Measurements from ENCODE around the gene DHRS3. TPM values are rescaled to one million over a fixed set of nuclear protein-coding genes. Genes with fewer than 3 reads are reported as not detected.
A peak's percentile ranks its signal among the peaks of the same experiment; 100 is the strongest.
"Not testable (repeated sequence)": the region's sequence is repeated elsewhere in the genome, so short reads cannot be mapped to it uniquely, and the experiment has no call there.

DHRS3 gene
- total and polyA plus RNA-seq, 12 donors, result 39.9 to 93.5 (median 63.7) TPM

GRCh38 chr1:12539320-12539704 lies 78.7 kb downstream of the DHRS3 start:
- ATAC-seq (no peak), DNase-seq (no peak)
- 98 to 100% methylated on average over 2 of the region's 2 CpGs for WGBS, 2 donors
- intact Hi-C loops (cut with DNase I), result no loop called here
- Histone ChIP-seq H3K9me3 (peaks cover 0 to 16% (median 5%) of the 10 kb centered on the region in 11 donors), H3K4me1 (peaks cover 2 to 36% (median 21%) of the 10 kb centered on the region in 9 donors), H3K27me3 (no peaks in the 10 kb centered on the region), H3K27ac (peak overlapping the region in 7 of 10 donors; percentile 11 to 73 (median 55)), H3K36me3 (no peaks in the 10 kb centered on the region), H3K4me3 (no peak overlapping the region)
- no peak for TF ChIP-seq CTCF (IDR thresholded peaks at IDR 0.05)

- H3K27me3 ChIP-seq; intact Hi-C loops (cut with DNase I); DNase-seq; ATAC-seq; H3K27ac ChIP-seq; H3K36me3 ChIP-seq; H3K4me3 ChIP-seq: not testable (repeated sequence)
- H3K9me3 ChIP-seq, result peaks cover 0 to 16% (median 5%) of the 10 kb centered on the region in 11 donors
- WGBS, 2 donors, result 83 to 90% methylated on average over 3 of the region's 3 CpGs
- peaks cover 2 to 31% (median 21%) of the 10 kb centered on the region in 9 donors for H3K4me1 ChIP-seq
Measured at GRCh38 chr1:12538536-12538935, 79.5 kb downstream of the DHRS3 start.

DNA sequence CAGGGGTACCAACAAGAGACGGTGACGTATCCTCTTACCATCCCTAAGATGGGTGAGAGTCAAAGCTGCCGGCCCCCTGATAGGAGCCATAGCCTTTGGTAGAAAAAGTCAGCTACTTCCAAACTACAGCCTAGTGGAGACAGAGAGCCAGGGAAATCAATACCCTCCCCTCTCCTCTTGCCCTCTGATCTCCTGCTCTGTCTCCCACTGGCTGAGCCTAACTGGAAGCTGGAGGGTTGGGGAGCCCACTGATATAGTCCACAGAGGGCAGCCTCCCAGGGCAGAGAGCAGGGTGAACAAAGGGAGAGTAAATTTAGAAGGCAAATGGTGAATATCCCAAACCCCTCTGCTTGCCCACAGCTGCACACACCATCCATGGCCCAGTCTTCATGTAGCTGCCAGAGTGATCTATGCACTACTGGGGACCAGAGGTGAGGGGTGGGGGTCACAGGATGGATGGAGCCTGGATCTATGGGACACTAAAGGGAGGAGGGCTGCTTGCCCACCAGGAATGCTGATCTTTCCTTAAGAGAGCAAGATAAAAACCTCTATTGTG lies 80.0 kb downstream of the DHRS3 start:
- Histone ChIP-seq H3K4me3 (no peak overlapping the region), H3K36me3 (no peaks in the 10 kb centered on the region), H3K4me1 (peaks cover 2 to 31% (median 21%) of the 10 kb centered on the region in 9 donors), H3K27me3 (no peaks in the 10 kb centered on the region), H3K27ac (no peak overlapping the region), H3K9me3 (peaks cover 0 to 16% (median 5%) of the 10 kb centered on the region in 11 donors)
- ATAC-seq (no peak), DNase-seq (no peak)
- no peak for TF ChIP-seq CTCF (IDR thresholded peaks at IDR 0.05)
- intact Hi-C loops (cut with DNase I), result no loop called here
- 96 to 97% methylated on average over 3 of the region's 3 CpGs for WGBS, 2 donors

- ATAC-seq, result no peak
- WGBS, 2 donors, result 90 to 92% methylated on average over 4 of the region's 4 CpGs
- no peaks in the 10 kb centered on the region for H3K27me3 ChIP-seq
Measured at GRCh38 chr1:12537294-12537693, 80.7 kb downstream of the DHRS3 start.

More at GRCh38 chr1:12537294-12537693, 80.7 kb downstream of the DHRS3 start:
- Histone ChIP-seq H3K27ac (no peak overlapping the region), H3K9me3 (peaks cover 0 to 16% (median 5%) of the 10 kb centered on the region in 11 donors), H3K4me1 (peaks cover 2 to 30% (median 21%) of the 10 kb centered on the region in 9 donors), H3K4me3 (no peak overlapping the region), H3K36me3 (no peaks in the 10 kb centered on the region)
- DNase-seq, result no peak
- intact Hi-C loops (cut with DNase I), result no loop called here
- TF ChIP-seq CTCF (IDR thresholded peaks at IDR 0.05), result no peak
